HG03103 (cell line): ENCODE results near the gene RANBP17.
"Not testable (repeated sequence)": the region's sequence is repeated elsewhere in the genome, so short reads cannot be mapped to it uniquely, and the experiment has no call there.

Experiments used
- ATAC-seq: cut with Tn5 transposase; IDR thresholded peaks from one replicate; pipeline ENCODE4 v1.9.1; 2021; ENCODE audit warnings: low read depth; ENCODE audit not compliant: unreplicated experiment

RANBP17 gene

DNA sequence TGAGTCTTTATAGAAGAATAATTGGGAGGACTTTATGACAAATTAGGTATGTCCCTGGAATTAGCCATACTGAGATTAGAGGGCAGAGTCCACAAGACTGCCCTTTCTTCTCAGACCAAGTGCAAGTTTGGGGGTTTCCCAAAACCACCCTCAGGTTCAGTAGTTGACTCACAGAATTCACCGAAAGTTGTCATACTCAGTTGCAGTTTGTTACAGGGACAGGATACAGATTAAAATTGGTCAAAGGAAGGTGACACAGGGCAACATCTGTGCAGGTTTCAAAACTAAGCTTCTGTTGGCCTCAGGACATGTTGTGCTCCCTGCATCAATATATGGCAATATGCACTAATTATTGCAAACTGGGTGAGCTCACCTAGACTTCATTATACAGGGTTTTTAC, 3.8 kb downstream of the RANBP17 start:
- no peak for ATAC-seq

DNA sequence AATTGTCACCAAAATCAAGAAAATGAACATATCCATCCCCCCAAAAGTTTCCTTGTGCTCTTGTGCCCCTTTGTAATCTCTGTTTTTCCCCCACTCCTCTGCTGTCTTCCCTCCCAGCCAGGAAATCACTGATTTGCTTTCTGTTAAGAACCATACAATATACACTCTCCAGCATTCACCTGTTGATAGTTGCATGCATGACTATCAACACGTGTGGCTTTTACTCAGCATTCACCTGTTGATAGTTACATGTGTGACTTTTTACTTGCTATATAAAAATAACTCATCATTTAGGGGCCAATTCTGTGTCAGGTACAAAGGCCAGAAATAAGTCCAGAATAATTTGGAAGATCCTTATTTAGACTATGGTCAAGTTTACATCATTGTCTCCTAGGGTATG, 6.0 kb downstream of the RANBP17 start:
- no peak for ATAC-seq

DNA sequence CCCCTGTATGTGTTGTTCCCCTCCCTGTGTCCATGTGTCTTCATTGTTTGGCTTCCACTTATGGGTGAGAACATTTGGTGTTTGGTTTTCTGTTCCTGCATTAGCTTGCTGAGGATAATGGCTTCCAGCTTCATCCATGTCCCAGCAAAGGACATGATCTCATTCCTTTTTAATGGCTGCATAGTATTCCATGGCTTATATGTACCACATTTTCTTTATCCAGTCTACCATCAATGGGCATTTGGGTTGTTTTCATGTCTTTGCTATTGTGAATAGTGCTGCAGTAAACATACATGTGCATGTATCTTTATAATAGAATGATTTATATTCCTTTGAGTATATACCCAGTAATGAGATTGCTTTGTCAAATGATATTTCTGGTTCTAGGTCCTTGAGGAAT, 8.6 kb downstream of the RANBP17 start:
- not testable (repeated sequence) for ATAC-seq

DNA sequence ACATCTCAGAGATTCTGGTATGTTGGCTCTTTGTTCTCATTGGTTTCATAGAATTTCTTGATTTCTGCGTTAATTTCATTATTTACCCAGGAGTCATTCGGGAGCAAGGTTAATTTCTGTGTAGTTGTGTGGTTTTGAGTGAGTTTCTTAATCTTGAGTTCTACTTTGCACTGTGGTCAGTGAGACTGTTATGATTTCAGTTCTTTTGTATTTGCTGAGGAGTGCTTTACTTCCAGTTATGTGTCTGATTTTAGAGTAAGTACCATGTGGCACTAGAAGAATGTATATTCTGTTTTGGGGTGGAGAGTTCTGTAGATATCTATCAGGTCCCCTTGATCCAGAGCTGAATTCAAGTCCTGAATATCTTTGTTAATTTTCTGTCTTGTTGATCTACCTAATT, 12.2 kb downstream of the RANBP17 start:
- no peak for ATAC-seq

DNA sequence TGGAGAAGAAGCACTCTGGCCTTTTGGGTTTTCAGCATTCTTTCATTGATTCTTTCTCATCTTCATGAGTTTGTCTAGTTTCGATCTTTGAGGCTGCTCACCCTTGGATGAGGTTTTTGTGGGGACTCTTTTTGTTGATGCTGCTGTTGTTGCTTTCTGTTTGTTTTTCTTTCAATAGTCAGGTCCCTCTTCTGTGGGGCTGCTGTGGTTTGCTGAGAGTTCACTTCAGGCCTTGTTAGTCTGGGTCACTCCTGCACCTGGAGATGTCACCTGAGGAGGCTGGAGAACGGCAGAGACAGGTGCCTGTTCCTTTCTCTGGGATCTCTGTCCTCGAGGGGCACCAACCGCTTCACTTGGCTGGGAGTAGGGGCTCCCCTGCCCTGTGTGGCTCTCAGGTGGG, 14.0 kb downstream of the RANBP17 start:
- ATAC-seq, result no peak

DNA sequence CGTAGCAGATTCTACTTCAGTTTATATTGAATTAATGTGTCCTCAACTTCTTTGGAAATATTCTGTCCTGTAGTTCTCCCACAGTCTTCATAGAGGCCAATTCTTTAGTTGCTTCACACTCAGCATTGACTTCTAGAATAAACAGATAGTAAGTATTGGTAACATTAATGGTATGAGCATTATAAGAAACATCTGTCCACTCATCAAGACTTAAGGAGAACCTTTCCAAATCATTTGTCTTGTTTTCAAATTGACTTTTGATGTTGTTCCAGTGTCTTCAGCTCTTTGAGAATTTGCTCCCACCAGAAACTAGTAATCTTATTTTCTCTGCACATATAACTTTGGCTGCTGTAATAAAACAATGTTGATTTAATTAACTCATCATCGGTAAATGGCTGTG, 18.3 kb downstream of the RANBP17 start:
- no peak for ATAC-seq

DNA sequence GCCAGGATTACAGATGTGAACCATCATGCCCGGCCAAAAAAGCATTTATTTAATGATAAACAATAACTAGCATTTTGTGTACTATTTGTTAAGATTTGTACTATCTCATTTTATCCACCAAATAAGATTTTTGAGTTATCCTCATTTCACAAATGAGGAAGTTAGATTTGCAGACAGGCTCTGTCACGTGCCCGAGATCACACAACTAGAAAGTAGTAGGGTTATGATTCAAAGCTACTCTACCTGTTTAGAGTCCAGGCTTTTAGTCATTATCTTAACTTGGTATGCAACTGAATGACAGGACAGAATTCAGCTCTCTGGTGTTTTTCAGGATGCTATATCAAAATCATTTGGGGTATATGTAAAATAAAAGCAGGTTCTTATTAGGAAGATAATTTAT, 20.5 kb downstream of the RANBP17 start:
- ATAC-seq, result no peak

DNA sequence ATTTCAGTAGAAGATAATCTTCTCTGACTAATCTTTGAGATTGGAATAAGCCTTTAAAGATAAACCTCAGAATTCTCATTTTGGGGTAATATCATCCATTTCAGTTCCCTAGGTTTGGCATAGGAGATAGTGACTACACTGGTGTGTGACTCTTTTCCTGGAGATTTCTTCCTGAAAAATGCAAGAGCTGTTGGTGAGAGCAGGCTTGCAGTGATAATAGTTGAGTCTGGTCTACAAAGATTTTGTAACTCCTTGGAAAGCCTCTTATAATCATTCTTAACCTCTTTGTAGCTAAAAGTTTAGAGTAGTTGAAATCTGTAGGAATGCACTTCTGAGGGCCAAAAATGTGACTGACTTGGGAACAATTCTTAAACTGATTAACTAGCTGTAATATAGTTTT, 23.4 kb downstream of the RANBP17 start:
- no peak for ATAC-seq

DNA sequence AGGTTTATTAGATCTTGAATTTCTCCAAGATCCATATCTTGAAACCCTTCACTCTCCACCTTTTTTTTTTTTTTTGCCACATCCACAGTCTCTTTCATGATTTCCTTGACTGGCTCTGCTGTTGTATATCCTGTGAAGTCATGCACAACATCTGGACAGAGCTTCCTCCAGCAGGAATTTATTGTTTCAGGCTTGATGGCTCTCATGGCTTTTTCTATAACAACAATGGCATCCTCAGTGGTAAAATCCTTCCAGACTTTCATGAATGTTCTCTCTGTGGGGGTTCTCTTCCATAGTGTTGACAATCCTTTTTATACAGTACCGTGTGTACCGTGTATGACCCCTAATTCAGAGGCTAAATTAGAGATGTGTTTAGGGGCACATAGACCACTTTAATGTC, 24.0 kb downstream of the RANBP17 start:
- ATAC-seq, result no peak

DNA sequence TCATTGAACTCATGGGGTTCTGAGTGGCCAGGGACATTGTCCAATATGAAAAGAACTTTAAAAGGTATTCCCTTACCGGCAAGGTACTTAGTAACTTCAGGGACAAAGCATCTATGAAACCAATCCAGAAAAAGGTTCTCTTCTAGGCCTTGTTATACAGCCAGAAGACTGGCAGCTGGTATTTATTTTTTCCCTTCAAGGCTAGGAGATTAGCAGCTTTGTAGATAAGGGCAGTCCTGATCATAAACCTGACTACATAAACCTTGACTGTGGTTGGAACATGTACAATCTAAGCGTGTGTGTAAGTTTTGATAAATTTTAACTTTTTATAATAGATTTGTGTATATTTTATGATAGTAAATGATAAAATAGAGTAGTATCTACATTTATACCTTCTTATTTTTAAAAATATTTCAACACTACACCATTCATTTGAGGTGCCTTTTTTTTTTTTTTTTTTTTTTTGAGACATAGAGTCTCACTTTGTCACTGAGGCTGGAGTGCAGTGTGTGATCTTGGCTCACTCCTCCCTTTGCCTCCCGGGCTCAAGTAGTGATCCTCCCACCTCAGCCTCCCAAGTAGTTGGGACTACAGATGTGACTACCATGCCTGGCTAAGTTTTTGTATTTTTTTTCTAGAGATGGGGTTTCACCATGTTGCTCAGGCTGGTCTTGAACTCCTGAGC, 24.5 kb downstream of the RANBP17 start:
- no peak for ATAC-seq

DNA sequence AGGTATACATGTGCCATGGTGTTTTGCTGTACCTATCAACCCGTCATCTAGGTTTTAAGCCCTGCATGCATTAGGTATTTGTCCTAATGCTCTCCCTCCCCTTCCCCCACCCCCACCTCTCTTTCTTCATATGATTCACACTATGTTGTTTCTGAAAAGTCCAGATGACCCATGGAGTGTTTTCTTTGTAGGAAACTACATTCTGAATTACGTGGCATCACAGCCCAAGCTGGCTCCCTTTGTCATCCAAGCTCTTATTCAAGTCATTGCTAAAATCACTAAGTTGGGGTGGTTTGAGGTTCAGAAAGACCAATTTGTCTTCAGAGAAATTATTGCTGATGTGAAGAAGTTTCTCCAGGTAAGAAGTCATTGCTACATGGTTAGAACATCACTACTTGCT, 30.4 kb downstream of the RANBP17 start:
- ATAC-seq, result no peak

DNA sequence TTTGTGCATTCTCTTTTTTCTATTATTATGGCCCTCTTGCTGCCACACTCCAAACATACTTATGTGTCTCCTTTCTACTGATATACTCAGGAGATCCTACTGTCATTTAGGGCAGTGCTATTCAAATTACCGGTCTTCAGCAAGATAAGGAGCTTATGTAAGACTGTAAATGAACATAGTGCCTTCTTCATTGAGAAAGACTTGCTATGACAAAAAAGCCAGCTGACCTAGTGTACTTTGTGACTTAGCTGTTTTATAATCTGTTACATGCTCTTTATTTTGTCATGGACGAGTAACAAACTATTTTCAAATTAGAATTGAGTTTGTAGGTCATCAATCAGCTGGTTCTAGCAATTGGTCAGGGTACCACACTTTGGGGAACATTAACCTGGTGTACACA, 32.8 kb downstream of the RANBP17 start:
- ATAC-seq, result no peak

DNA sequence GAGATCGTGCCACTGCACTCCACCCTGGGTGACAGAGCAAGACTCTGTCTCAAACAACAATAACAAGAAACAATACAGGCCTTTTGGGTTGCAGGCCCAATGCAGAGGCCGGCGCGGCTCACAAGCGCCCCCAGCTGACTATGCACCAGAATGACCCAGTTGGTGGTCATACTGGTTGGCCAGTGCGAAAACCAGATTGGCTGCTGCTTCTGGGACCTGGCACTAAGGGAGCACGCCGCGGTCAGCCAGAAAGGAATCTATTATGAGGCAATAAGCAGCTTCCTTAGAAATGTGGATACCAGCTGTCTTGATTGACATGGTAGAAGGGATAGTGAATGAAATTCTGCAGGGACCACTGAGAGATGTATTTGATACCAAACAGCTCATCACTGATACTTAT, 35.0 kb downstream of the RANBP17 start:
- no peak for ATAC-seq

DNA sequence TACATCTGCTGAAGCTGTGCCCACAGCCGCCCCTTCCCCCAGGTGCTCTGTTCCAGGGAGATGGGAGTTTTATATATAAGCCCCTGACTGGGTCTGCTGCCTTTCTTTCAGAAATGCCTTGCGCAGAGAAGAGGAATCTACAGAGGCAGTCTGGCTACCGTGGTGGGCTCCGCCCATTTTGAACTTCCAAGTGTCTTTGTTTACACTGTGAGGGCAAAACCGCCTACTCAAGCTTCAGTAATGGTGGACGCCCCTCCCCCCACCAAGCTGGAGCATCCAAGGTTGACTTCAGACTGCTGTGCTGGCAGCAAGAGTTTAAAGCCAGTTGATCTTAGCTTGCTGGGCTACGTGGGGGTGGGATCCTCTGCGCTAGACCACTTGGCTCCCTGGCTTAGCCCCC, 41.3 kb downstream of the RANBP17 start:
- no peak for ATAC-seq

DNA sequence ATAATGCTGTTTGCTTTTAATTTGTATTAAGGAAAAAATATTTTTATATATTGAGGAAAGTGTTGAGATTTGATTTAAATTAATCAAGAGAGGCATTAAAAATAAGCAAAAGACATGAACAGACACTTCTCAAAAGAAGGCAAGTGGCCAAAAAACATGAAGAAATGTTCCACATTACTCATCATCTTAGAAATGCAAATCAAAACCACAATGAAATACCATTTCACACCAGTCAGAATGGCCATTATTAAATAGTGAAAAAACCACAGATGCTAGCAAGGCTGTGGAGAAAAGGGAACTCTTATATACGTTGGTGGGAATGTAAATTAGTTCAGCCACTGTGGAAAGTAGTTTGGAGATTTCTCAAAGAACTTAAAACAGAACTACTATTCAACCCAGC, 45.9 kb downstream of the RANBP17 start:
- ATAC-seq, result no peak

DNA sequence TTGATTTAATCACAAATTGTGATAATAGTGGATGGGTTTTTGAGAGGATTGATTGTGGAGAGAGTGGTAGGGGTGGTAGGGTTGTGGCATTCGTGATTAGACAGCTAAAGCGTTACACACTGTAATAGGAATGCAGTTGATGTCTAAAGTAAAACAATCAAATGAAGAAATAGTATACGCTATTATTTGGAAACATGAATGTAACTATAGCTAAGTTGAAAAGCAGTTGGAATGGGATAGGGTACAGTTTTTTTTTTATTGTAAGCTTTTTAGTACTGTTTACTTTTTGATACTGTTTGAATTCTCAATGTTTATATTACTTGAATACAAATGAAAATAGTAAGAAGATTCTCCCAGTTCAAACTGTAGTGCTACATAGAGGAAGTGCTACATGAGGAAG, 51.8 kb downstream of the RANBP17 start:
- no peak for ATAC-seq

DNA sequence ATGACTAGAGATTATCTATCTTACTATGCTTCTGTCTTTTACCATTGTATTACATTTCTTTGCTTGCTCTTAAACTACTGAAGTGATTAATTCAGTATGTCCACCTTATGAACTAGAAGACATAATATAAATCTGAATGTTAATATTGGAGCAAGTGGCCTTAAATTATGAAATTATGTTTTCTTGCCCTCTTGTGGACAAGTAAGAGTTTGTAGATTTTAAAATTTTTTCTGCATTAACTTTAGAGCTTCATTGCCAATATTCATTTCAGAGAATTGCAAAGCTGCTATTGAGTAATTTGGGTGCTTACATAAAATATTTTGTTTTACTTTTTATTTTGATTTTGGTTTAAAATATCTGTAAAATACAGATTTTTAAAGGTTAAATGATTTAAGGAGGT, 55.3 kb downstream of the RANBP17 start:
- ATAC-seq, result no peak

DNA sequence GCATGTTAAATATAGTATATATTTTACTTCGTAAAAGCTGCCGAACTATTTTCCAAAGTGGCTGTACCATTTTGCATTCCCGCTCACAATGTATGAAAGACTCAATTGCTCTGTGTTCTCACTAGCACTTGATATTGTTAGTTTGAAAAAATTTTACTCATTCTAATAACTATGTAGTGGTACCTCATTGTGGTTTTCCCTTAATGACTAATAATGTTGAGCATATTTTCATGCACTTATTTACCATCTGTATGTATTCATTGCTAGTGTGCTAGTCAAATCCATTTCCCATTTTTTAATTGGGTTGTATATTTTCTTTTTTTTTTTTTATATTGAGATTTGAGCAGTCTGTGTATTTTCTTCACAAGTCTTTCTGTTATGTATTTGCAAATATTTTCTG, 58.4 kb downstream of the RANBP17 start:
- no peak for ATAC-seq

DNA sequence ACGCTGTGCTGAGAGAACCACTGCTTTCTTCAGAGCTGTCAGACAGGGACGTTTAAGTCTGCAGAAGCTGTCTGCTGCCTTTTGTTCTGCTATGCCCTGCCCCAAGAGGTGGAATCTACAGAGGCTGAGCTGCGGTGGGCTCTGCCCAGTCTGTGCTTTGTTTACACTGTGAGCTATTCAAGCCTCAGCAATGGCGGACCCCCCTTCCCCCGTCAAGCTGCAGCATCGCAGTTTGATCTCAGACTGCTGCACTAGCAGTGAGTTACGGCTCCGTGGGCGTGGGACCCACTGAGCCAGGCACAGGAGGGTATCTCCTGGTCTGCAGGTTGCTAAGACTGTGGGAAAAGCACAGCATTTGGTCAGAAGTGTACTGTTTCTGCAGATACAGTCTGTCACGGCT, 60.5 kb downstream of the RANBP17 start:
- ATAC-seq, result not testable (repeated sequence)

DNA sequence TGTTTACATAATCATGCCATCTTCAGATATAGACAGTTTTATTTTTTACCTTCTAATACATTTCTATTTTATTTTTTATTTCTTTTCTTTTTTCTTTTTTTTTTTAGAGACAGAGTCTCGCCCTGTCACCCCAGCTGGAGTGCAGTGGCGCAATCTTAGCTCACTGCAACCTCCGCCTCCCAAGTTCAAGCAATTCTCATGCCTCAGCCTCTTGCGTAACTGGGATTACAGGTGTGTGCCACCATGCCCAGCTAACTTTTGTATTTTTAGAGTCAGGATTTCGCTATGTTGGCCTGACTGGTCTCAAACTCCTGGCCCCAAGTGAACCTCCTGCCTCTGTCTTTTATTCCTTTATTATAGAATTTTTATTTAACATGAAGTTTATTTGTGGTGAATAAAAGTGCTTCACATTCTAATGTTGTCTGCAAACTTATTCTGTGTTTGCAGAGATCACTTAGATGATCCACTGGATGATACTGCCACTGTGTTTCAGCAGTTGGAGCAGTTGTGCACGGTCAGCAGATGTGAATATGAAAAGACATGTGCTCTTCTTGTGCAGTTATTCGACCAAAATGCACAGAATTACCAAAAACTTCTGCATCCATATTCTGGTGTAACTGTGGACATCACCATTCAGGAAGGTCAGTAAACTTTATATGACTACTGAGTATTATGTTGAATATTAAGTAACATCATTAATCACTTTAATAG, 62.2 kb downstream of the RANBP17 start:
- ATAC-seq, result no peak

DNA sequence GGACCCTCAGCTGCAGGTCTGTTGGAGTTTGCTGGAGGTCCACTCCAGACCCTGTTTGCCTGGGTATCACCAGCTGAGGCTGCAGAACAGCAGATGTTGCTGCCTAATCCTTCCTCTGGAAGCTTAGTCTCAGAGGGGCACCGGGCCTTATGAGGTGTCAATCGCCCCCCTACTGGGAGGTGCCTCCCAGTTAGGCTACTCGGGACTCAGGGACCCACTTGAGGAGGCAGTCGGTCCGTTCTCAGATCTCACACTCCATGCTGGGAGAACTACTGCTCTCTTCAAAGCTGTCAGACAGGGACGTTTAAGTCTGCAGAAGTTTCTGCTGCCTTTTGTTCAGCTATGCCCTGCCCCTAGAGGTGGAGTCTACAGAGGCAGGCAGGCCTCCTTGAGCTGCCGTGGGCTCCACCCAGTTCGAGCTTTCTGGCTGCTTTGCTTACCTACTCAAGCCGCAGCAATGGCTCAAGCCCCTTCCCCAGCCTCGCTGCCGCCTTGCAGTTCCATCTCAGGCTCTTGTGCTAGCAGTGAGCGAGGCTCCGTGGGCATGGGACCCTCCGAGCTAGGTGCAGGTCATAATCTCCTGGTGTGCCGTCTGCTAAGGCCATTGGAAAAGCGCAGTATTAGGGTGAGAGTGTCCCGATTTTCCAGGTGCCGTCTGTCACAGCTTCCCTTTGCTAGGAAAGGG, 73.9 kb downstream of the RANBP17 start:
- not testable (repeated sequence) for ATAC-seq

DNA sequence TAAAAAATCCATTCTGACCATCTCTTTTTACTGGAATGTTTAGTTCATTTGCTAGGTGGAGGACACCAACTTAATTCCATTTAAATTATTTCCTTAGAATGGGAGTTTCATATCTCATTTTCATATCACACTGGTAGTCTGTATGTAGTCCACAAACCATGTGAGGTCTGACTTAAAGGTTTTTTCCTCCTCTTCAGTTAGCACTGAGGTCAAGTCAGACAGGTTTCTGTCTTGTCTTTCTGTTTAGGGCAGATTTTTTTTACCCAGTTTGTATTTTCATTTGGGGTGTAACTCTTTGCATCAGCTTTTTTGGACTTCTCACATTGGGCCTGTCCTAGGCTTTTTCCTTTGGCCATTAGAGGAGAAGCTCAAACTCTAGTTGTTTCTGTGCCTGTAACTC, 75.3 kb downstream of the RANBP17 start:
- no peak for ATAC-seq
